GM12878 (cell line): ENCODE results near the gene IFT122.
"Not testable (repeated sequence)": the region's sequence is repeated elsewhere in the genome, so short reads cannot be mapped to it uniquely, and the experiment has no call there.

Source experiments
- CREB1 ChIP-seq: IDR thresholded peaks from 2 replicates; pipeline ENCODE4 v1.6.1; 2012; ENCODE audit warnings: low read depth, mild to moderate bottlenecking, inconsistent platforms
- JUNB ChIP-seq: IDR thresholded peaks from 2 replicates; pipeline ENCODE4 v1.6.1; 2016; ENCODE audit warnings: antibody characterized with exemption, mild to moderate bottlenecking
- RB1 ChIP-seq: fragments of 450-650 bp; formaldehyde crosslinking; IDR thresholded peaks from 2 replicates; pipeline ENCODE4 v1.6.1; 2017; ENCODE audit warnings: mild to moderate bottlenecking, borderline replicate concordance
- YY1 ChIP-seq: IDR thresholded peaks from 2 replicates; pipeline ENCODE4 v1.6.1; 2011; ENCODE audit warnings: low read depth, mild to moderate bottlenecking, low read length
- TF ChIP-seq, protein P1 (sequence below), 3 experiments: IDR thresholded peaks in 2 of 3; conservative IDR thresholded peaks in 1 of 3; 2 replicates each; pipeline ENCODE4 v1.5.1; 2011; ENCODE audit warnings: low read depth in 3 of 3, low read length in 3 of 3, mild to moderate bottlenecking in 3 of 3, control low read depth in 2 of 3, moderate library complexity in 2 of 3, inconsistent platforms in 1 of 3, mixed read lengths in 1 of 3; ENCODE audit not compliant: control insufficient read depth in 2 of 3, insufficient read depth in 1 of 3; ENCODE audit errors: extremely low read depth in 1 of 3
- TF ChIP-seq, protein P2 (sequence below): fragments of 450-650 bp; IDR thresholded peaks from 2 replicates; pipeline ENCODE4 v1.6.1; 2018; ENCODE audit warnings: mild to moderate bottlenecking, low read depth, moderate library complexity; ENCODE audit not compliant: partially characterized antibody
- TF ChIP-seq, protein P3 (sequence below): IDR thresholded peaks from 2 replicates; pipeline ENCODE4 v1.6.1; 2012; ENCODE audit warnings: improper control_type of control experiment, low read depth, low read length; ENCODE audit not compliant: insufficient replicate concordance

DNA sequence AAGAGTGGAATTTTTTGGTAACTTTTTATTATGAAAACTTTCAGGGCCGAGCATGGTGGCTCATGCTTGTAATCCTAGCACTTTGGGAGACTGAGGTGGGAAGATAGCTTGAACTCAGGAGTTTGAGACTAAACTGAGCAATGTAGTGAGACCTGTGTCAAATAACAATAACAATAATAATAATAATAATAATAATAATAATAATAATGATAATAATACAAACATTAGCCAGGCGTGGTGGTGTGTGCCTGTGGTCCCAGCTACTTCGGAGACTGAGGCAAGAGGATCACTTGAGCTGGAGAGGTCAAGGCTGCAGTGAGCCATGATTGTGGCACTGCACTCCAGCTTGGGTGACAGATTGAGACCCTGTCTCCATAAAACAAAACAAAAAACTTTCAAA, 105.9 kb downstream of the IFT122 start:
- TF ChIP-seq, protein P1, sequence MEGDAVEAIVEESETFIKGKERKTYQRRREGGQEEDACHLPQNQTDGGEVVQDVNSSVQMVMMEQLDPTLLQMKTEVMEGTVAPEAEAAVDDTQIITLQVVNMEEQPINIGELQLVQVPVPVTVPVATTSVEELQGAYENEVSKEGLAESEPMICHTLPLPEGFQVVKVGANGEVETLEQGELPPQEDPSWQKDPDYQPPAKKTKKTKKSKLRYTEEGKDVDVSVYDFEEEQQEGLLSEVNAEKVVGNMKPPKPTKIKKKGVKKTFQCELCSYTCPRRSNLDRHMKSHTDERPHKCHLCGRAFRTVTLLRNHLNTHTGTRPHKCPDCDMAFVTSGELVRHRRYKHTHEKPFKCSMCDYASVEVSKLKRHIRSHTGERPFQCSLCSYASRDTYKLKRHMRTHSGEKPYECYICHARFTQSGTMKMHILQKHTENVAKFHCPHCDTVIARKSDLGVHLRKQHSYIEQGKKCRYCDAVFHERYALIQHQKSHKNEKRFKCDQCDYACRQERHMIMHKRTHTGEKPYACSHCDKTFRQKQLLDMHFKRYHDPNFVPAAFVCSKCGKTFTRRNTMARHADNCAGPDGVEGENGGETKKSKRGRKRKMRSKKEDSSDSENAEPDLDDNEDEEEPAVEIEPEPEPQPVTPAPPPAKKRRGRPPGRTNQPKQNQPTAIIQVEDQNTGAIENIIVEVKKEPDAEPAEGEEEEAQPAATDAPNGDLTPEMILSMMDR (IDR thresholded peaks at IDR 0.05 in 2 of 3, conservative IDR thresholded peaks at IDR 0.05 in 1 of 3; ENCODE audit: control insufficient read depth in 2 of 3, extremely low read depth in 1 of 3, insufficient read depth in 1 of 3, low read depth in 3 of 3, low read length in 3 of 3), result not testable (repeated sequence)
- TF ChIP-seq, protein P2, sequence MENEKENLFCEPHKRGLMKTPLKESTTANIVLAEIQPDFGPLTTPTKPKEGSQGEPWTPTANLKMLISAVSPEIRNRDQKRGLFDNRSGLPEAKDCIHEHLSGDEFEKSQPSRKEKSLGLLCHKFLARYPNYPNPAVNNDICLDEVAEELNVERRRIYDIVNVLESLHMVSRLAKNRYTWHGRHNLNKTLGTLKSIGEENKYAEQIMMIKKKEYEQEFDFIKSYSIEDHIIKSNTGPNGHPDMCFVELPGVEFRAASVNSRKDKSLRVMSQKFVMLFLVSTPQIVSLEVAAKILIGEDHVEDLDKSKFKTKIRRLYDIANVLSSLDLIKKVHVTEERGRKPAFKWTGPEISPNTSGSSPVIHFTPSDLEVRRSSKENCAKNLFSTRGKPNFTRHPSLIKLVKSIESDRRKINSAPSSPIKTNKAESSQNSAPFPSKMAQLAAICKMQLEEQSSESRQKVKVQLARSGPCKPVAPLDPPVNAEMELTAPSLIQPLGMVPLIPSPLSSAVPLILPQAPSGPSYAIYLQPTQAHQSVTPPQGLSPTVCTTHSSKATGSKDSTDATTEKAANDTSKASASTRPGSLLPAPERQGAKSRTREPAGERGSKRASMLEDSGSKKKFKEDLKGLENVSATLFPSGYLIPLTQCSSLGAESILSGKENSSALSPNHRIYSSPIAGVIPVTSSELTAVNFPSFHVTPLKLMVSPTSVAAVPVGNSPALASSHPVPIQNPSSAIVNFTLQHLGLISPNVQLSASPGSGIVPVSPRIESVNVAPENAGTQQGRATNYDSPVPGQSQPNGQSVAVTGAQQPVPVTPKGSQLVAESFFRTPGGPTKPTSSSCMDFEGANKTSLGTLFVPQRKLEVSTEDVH, result not testable (repeated sequence)
- not testable (repeated sequence) for TF ChIP-seq RB1, YY1, JUNB, CREB1
- TF ChIP-seq, protein P3, sequence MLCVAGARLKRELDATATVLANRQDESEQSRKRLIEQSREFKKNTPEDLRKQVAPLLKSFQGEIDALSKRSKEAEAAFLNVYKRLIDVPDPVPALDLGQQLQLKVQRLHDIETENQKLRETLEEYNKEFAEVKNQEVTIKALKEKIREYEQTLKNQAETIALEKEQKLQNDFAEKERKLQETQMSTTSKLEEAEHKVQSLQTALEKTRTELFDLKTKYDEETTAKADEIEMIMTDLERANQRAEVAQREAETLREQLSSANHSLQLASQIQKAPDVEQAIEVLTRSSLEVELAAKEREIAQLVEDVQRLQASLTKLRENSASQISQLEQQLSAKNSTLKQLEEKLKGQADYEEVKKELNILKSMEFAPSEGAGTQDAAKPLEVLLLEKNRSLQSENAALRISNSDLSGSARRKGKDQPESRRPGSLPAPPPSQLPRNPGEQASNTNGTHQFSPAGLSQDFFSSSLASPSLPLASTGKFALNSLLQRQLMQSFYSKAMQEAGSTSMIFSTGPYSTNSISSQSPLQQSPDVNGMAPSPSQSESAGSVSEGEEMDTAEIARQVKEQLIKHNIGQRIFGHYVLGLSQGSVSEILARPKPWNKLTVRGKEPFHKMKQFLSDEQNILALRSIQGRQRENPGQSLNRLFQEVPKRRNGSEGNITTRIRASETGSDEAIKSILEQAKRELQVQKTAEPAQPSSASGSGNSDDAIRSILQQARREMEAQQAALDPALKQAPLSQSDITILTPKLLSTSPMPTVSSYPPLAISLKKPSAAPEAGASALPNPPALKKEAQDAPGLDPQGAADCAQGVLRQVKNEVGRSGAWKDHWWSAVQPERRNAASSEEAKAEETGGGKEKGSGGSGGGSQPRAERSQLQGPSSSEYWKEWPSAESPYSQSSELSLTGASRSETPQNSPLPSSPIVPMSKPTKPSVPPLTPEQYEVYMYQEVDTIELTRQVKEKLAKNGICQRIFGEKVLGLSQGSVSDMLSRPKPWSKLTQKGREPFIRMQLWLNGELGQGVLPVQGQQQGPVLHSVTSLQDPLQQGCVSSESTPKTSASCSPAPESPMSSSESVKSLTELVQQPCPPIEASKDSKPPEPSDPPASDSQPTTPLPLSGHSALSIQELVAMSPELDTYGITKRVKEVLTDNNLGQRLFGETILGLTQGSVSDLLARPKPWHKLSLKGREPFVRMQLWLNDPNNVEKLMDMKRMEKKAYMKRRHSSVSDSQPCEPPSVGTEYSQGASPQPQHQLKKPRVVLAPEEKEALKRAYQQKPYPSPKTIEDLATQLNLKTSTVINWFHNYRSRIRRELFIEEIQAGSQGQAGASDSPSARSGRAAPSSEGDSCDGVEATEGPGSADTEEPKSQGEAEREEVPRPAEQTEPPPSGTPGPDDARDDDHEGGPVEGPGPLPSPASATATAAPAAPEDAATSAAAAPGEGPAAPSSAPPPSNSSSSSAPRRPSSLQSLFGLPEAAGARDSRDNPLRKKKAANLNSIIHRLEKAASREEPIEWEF, result not testable (repeated sequence)
